ENCODE data around the gene AHRR.
A peak's percentile ranks its signal among the peaks of the same experiment; 100 is the strongest.
"Not testable (repeated sequence)": the region's sequence is repeated elsewhere in the genome, so short reads cannot be mapped to it uniquely, and the experiment has no call there.

The AHRR gene

DNA sequence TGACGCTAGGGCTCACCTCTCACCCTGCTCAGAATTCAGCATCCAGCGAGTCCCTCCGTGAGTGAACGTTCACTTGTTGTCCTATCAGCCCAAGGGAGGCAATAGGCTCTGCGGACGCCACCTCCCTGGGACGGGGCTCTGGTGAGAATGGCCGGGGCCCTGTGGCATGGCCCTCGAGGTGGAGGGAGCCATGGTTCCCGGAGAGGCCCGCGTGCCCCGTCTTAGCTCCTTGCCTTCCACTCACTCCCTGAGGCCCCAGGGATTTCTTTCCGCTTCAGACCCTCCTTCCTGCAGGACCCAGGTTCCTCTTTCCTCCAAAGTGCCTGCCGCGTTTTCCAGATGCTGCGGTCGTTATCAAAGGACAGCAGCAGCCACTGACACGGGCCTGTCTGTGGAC is 142.9 kb downstream of the AHRR start:
- DNase-seq = no peak

DNA sequence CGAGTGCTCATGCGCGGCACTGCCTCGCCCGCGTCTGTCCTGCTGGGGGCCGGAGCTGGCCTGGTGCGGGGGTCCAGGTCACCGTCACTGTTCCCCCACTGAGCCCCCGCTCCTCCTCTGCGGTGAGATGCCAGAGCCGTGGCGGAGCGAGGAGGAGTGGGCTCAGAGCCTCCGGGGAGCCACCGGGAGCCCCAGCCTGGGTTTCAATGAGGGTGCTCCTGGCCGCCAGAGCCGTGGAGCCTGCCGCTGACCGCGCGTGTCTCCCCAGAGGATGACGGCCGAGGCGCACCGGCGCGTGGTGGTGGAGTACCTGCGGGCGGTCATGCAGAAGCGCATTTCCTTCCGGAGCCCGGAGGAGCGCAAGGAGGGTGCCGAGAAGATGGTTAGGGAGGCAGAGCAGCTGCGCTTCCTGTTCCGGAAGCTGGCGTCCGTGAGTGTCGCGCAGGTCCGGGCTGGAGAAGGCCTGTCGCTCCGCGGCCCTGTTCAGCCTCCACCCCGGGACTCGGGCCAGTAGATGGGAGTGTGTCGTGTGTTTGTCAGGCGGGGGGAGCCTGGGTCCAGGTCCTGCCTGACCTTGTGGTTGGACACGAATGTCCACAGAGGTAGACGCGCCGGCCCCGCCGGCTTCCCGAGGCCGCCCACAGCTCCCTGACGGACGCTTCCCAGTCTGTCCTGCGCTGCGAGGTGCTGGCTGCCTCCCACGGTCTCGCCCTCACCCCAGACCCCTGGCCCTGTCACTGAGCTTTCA is 143.5 kb downstream of the AHRR start:
- no peak for DNase-seq

DNA sequence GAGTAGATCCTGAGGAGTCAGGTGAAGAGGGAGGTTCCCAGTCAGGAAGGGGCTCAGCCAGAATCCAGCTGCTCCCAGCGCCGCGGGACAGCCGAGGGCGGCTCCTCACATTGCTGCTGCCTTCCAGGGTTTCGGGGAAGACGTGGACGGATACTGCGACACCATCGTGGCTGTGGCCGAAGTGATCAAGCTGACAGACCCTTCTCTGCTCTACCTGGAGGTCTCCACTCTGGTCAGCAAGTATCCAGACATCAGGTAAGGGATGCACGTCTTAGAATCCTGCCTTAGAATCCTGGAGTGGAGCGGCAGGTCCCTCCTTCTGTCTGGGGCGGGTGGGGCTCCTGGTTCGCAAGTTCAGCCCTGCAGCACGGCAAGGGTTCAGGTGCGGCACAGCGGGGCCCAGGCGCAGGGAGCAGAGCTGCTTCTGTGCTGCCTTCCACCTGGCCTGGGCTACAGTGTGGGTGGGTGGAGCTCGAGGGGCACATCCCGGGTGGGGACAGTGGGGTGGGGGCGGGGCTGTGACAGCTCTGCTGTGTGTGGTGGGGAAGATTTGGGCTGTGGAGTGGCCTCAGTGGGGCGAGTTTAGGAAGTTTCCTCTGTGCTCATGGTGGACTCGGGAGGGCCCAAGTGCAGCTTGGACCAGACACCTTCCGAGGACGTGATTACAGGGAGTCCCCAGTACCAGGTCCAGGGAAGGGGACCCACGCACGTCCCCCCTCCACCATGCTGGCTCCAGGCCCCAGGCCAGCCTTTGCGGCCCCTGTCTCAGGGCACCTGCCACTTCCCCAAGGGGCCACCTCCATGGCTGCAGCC is 144.3 kb downstream of the AHRR start:
- DNase-seq = no peak

DNA sequence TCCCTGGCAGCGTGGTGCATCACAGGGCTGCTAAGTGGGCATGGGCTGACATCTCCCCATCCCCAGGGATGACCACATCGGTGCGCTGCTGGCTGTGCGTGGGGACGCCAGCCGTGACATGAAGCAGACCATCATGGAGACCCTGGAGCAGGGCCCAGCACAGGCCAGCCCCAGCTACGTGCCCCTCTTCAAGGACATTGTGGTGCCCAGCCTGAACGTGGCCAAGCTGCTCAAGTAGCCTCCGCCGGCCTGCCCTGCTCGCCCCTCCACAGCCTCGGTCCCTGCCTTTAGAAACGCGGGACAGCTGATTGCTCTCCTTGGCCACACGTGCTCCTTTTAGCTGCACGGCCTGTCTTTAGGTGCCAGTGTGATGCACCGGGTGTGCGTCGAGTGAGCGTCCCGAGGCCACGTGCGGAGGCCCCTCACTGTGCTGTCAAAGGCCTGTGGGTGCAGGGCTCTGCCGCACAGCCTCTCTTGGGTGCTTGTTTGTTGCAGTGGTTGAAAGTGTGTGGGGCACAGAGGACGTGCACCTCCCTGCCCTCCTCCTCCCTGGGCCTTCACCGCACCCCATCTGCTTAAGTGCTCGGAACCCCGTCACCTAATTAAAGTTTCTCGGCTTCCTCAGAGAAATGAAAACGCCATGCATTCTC is 145.3 kb downstream of the AHRR start:
- DNase-seq = no peak

DNA sequence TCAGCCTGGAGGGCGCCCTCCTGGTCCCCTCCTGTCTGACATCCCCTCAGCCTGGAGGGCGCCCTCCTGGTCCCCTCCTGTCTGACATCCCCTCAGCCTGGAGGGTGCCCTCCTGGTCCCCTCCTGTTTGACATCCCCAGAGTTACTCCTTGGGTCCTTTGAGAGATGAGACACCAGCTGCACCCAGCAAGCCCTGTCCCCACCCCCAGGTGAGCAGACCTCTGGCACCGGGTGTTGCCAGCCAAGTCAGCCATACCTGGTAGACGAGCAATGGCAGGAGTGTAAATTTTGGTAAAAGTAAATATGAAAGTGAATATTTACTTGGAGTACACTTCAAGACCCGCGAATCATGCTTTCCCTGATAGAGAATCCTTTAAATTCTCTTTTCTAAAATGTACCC is 146.9 kb downstream of the AHRR start:
- DNase-seq = no peak

DNA sequence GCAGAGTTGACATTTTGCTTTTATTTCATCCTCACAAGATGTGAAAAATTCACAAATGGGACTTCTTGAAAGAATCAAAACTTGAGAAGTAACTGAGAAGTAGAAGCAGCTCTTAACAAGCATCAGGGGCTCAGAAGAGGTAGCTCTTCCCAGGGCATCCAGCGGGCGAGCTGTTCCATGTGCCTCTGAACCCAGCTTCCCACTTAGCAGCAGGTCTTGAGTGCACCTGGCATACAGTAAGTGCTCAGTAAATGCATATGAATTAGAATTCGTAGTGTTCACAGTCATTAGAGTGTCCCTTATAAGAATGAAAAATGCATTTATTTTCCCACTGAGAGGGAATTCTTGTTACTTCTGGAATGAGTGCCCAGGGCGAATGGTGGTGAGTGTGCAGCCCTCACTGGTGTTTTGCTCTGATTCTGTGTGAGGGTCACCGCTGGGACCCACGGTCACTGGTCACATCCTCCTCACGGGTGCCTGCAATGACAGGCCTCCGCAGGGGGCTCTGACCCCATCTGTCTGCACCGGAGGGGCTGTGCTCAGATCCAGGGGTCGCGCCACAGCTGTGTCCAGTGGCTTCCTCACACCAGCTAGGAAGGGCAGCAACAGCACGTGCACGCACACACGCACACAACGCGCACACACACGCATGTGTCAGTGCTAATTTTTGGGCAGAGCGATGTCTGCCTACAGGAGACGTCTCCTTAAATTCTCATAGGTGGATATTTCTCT is 148.4 kb downstream of the AHRR start:
- no peak for DNase-seq

DNA sequence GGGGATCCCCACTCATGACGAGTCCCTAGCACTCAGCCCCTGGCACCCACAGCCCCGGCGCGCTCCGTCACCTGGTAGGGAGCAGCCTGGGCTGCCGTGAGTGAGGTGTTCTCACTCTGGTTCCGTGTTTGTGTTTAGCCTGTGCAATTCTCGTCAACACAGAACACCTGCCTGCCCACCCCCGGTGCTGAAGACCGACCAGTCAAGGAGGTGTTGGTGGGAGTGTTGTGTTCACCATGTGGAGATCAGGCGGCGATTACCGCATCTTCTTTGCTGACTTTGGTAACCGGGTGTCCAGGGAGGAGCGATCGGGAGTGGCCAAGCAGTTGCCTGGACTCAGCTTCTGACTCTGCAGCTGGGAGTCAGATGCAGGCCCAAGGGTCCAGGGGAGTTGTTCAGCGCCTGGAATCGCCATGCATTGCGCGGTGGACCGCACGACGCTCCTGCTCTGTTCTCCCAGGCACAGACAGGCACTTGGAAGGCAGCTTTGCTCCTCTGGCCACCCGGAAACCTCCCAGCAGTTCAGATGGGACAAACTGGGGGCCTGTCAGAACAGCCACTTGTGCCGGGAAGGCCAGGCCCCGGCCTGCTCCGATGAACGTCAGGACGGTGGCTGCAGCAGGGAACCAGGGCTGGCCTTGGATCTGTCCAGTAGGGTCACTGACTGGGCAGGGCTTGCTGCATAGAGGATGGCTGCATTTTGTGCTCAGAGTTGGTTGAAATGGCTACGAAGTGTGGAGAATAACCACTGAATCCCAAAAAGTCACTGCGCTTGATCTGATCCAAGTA is 149.6 kb downstream of the AHRR start:
- no peak for DNase-seq

DNA sequence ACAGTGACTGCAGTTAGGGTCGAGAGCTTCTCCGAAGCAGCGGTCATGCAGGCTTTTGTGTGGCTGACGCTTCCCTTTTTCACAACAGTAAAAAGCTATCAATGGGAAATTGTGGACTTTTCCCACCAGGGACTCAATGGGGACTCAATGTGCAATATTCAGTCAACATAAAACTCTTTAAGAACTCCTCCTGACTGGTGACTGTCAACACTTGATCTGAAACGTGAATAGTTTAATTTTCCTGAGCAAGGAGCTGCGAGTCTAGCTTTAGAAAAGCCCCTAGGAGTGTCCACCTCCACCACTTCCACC is 150.2 kb downstream of the AHRR start:
- DNase-seq = no peak

DNA sequence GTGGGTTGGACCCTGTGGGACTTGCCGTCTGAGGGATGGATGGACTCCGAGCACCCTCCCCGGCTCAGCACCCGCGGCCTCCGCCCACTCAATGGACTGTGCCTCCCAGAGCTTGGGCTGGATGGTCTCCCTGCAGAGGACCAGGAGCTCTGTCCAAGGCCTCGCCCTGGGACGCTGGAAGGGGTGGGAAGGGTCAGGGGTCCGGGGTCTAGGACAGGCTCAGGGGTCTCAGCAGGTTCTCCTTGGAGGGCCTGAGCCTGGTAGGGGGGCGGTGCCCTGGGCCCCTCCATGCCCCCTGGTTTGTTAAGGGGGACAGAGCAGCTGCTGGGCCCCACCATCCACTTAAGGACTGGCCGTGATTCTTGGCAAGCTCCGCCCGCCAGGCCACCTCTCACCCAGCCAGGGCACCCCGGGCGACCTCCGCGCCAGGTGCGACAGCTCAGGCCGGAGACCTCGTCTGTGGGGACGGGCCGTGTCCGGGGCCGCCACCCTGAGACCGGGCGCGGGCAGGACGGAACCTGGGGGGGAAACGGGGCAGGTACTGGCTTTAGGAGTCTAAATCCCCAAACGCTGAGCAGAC is 150.7 kb downstream of the AHRR start:
- DNase-seq = no peak

DNA sequence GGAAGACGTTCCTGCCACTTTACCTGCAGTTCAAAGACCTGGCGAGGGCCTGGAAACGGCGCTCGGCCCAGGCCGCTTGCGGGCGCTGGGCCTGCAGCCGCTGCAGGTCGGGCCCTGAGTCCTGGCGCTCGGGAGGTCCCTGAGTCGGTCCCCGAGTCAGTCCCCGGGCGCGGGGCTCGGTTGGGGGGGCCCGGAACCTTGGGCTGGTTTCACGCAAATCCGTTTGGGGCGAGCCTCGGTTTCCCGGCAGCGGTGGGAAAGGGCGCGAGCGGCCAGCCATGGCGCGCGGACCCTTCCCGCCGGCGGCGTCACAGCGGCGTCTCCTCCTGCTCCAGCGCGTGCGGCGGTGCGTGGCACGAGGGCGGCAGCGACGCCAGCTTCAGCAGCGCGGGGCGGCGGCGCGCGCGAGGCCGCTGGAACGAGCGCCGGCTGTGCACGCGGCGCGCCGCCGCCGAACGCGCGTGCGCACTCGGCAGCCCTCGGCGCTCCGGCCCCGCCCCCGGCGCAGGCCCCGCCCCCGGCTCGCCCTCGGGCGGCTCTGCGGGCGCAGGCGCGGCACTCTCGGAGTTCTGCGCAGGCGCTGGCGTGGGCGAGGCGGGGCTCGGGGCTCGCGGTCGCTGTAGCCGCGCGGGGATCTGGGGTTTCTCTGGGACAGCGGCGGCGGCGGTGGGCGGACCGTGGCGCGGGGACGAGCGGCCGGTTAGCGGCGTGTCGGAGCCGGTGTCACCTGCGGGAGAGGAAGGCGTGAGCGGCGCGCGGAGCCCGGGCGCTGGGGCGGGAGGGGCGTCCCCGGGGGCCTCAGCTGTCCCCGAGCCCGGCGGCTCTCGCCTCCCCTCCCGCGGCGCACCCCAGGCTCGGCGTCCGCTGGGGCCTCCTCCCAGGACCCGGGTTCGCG is 151.4 kb downstream of the AHRR start:
- peak; percentile 51 to 70 for DNase-seq

DNA sequence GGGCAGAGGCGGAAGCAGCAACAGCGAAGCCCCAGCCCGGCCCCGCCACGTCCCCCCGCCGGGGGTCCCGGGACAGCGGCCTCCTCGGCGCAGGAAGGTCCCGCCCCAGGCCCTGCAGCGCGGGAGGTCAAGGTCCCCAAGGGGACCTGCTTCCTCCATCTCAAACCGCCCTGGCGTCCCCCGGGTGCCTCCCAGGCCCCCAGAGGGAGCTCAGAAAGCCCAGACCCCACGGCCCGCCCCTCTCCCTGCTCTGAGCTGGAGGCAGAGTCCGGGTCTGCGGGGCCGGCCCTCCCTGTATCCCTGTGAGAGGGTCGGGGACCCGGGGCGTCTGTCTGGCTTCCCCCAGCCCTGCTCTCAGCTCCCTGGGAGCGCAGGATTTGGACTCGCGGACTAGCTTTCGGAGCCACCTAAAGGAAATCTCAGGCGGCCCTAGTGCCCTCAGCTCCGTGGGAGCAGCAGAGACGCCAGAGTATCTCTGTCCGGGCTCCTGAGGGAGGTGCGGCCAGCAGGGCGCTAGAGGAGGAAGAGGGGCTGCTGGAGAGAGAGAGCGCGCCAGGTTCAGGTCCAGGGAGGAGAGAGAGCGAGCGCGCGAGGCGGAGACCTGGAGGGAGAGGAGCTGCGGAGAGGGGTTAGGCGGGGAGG is 152.2 kb downstream of the AHRR start:
- DNase-seq = peak in 1 of 2 experiments; percentile 41

DNA sequence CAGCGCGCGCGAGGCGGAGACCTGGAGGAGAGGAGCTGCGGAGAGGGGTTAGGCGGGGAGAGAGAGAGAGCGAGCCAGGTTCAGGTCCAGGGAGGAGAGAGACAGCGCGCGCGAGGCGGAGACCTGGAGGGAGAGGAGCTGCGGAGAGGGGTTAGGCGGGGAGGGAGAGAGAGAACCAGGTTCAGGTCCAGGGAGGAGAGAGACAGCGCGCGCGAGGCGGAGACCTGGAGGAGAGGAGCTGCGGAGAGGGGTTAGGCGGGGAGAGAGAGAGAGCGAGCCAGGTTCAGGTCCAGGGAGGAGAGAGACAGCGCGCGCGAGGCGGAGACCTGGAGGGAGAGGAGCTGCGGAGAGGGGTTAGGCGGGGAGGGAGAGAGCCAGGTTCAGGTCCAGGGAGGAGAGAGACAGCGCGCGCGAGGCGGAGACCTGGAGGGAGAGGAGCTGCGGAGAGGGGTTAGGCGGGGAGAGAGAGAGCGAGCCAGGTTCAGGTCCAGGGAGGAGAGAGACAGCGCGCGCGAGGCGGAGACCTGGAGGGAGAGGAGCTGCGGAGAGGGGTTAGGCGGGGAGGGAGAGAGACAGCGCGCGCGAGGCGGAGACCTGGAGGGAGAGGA is 152.8 kb downstream of the AHRR start:
- DNase-seq = not testable (repeated sequence)

DNA sequence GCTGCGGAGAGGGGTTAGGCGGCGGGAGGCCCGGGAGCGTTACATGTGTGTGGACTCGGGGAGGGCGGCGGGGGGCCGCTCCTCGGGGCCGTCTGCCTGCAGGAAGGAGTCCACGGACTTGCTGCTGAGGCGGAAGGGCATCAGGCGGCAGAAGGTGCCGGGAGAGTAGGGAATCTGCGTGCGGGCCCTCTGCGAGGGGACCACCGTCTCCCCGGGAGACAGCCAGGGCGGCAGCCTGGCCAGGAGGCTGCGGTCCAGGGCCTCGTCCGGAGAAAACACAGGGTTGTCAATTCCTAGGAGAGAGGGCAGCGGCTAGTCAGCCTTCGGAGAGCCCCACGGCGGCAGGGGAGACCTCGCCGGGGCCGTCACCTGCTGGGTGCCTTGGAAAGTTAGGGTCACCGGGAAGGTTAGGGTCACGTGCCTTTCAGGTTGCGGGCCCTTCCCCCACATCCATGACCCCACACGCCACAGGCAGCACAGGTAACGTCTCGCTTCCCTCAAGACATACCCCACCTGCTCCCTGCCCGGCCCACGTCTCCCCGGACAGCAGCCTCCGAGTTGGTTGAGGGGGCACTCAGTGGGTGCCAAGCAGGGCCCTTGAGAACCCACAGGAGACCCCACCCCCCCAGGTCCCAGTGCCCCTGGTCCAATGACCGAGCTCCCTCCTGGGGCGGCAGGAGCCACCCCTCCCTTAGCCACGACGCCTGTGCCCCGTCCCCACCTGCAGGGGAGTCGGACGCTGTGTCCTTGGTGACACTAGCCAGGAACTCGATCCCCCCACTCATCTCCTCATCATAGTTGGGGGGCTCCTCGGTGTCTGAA is 153.5 kb downstream of the AHRR start:
- DNase-seq = no peak

DNA sequence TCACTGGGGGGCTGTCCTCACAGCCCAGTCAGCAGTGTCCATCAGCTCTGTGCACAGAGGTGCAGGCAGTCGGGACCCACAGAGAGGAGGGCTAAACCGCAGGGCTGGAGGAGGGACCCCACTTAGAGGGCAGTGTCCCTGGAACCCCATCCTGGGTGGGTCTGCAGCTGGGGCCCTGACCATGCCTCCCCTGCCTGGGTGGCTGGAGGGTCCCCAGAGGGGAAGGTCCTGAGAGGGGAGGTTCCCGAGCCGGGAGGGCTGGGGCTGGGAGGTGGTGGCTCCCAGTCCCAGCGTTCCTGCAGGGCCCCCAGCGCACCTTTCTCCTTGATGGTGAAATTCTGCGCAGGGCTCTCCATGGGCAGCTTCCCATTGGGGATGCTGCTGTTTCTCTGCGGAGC is 154.2 kb downstream of the AHRR start:
- no peak for DNase-seq

DNA sequence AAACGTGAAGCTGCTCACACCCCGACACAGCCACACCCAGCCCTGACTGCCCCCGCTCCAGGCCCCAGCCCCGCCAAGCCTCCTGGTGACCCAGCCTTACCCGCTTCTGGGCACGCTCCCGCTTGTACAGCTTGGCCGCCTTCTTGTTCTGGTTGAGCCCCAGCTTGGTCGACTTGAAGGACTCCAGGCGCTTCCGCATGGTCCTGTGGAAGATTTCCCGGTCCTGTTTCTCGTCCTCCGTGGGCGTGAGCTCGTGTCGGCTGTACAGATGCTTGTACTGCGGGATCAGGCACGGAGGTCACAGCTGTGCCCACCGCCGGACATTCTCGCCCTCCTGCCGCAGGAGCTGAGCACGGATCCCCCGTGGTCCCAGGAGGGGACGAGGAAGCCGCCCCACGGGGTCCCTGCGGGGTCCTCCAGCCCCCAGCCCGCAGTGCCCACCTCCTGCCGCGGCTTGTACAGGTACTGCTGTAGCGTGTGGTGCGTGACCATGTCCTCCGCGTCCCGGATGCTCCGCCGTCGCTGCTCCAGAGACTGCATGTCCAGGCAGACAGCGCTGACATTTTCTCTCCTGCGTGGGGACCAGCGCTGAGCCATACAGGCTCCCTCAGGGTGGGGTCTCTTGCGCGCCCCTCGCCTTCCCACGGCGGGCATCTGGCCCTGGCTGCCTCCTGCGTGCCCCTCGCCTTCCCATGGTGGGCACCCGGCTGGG is 154.7 kb downstream of the AHRR start:
- DNase-seq = no peak

DNA sequence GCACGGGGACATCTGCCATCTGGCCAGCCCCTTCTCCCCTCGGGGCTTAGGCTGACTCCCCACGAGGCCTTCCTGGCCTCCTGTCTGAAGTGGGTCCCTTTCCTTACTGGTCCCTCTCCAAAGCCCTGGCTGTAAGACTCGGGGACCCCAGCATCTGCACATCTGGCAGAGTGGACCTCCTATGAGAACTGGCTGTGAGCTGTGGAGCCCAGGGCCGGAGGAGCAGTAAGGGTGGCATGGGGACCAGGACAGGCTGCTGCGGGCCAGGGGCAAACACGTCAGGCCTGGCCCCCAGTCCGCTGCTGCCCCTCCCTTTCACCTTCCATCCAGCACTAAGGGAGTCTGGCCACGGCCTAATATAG is 155.3 kb downstream of the AHRR start:
- DNase-seq = no peak

DNA sequence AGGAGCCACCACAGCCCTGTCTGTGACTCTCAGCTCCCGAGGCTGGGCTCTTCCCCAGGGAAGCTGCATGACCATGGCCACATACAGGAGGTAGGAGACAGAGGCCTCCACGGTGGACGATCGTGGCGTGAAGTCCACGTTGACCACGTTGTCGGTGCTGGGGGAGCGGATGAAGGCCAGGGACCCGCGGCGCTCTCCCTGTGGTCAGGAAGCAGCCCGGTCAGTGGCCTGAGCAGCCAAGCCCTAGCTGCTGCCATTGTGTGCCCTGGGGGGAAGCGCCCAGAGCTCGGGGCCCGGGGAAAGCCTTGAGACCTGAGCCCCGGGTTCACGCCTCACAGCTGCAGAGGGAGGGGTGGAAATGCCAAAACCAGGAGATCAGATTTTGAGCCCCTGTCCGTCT is 155.7 kb downstream of the AHRR start:
- no peak for DNase-seq

DNA sequence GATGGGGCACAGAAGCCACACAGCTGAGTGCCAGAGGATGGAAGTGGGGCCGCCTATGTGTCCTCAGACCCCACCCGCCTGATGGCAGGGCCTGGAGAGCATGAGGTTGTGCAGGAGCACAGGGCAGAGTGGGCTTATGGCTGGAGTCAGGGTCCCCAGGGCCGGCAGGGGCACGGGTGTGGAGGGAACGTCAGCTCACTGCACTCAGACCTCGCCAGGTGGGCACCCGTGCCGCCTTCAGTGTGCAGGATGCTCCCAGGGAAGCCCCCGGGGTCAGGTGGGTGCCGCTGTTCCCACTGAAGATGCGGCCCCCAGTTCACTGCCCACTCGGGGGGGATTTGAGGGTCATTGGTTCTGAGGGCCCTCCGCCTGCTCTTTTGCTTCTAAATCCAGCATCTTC is 156.4 kb downstream of the AHRR start:
- DNase-seq = no peak

All from NCI-H187 (cell line).